Lower lobe of right lung (tissue), 2 donors: ENCODE data around the gene KRTAP25-1. TPM values are rescaled to one million over a fixed set of nuclear protein-coding genes. Genes with fewer than 3 reads are reported as not detected.

Experiments used
- ATAC-seq, 2 donors: fragments of 200-7000 bp; cut with Tn5 transposase; one replicate each; pipeline ENCODE4 v1.9.1; 2020 to 2022; ENCODE audit warnings: mild to moderate bottlenecking in 2 of 2, moderate library complexity in 2 of 2
- DNase-seq: peaks from one replicate; pipeline ENCODE4 v3.0.0-alpha.2; 2020
- H3K27ac ChIP-seq: fragments of 200-600 bp; one replicate; pipeline ENCODE4 v1.8.0; 2022
- H3K27me3 ChIP-seq: fragments of 200-600 bp; one replicate; pipeline ENCODE4 v1.8.0; 2022; ENCODE audit warnings: low read depth
- H3K36me3 ChIP-seq: fragments of 200-600 bp; one replicate; pipeline ENCODE4 v1.8.0; 2022; ENCODE audit warnings: mild to moderate bottlenecking
- H3K4me1 ChIP-seq: fragments of 200-600 bp; one replicate; pipeline ENCODE4 v1.8.0; 2022
- H3K4me3 ChIP-seq: fragments of 200-600 bp; one replicate; pipeline ENCODE4 v1.8.0; 2022; ENCODE audit warnings: mild to moderate bottlenecking
- H3K9me3 ChIP-seq: fragments of 200-600 bp; one replicate; pipeline ENCODE4 v1.8.0; 2022
- intact Hi-C: fragments of 100-400 bp; cut with DNase I; formaldehyde crosslinking; loops from one replicate; pipeline ENCODE4 v1.11.0; 2022
- long read RNA-seq: library from polyadenylated mRNA; unstranded; transcript quantifications from one replicate; pipeline ENCODE4 v2.0.0, GENCODE V29; 2021
- total RNA-seq: library from RNA; stranded (reverse); fragmentation: NEBNext Ultra II Directional; extraction: Animal tissue kit (Norgen Biotek cat#: 25700); gene quantifications from one replicate; pipeline ENCODE4 v1.2.1, GENCODE V29; 2021
- TF ChIP-seq, protein P1 (sequence below): fragments of 200-600 bp; IDR thresholded peaks from one replicate; pipeline ENCODE4 v1.8.0; 2022; ENCODE audit warnings: antibody characterized with exemption, mild to moderate bottlenecking
- donor health status: DM: no; HTN: yes; CAD: no; lungs with severe emphysema.

KRTAP25-1 gene, protein sequence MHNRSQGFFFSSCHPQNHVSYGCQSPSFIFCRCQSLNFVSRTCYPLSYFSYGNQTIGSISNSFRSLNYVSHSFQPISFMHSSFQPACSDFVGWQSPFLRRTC
- total RNA-seq, result not detected
- long read RNA-seq, result 0 reads

DNA sequence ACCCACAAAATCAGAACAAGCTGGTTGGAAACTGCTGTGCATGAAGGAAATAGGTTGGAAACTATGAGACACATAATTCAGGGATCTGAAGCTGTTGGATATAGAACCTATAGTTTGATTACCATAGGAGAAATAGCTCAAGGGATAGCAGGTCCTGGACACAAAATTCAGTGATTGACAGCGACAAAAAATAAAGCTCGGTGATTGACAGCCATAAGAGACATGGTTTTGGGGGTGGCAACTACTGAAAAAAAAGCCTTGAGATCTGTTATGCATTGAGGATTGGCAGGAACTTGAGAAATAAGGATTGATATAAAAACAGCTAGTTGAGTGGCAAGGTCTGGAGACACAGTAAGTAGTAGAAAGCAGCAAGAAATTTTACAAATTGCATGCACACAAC is at the start of gene KRTAP25-1:
TSS of gene KRTAP25-1 (minus strand) at position 300 of the 400 bp plus-strand sequence. CDS start at position 276, 24 bp downstream.
- Histone ChIP-seq H3K4me1 (no peaks in the 10 kb centered on the region), H3K36me3 (no peaks in the 10 kb centered on the region), H3K4me3 (no peak within 1 kb of the TSS), H3K27ac (no peak within 1 kb of the TSS), H3K27me3 (no peaks in the 10 kb centered on the region), H3K9me3 (no peaks in the 10 kb centered on the region)
- intact Hi-C loops, result no loop called here
- DNase-seq, result no peak
- TF ChIP-seq, protein P1, sequence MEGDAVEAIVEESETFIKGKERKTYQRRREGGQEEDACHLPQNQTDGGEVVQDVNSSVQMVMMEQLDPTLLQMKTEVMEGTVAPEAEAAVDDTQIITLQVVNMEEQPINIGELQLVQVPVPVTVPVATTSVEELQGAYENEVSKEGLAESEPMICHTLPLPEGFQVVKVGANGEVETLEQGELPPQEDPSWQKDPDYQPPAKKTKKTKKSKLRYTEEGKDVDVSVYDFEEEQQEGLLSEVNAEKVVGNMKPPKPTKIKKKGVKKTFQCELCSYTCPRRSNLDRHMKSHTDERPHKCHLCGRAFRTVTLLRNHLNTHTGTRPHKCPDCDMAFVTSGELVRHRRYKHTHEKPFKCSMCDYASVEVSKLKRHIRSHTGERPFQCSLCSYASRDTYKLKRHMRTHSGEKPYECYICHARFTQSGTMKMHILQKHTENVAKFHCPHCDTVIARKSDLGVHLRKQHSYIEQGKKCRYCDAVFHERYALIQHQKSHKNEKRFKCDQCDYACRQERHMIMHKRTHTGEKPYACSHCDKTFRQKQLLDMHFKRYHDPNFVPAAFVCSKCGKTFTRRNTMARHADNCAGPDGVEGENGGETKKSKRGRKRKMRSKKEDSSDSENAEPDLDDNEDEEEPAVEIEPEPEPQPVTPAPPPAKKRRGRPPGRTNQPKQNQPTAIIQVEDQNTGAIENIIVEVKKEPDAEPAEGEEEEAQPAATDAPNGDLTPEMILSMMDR, result no peak
- ATAC-seq, result no peak

DNA sequence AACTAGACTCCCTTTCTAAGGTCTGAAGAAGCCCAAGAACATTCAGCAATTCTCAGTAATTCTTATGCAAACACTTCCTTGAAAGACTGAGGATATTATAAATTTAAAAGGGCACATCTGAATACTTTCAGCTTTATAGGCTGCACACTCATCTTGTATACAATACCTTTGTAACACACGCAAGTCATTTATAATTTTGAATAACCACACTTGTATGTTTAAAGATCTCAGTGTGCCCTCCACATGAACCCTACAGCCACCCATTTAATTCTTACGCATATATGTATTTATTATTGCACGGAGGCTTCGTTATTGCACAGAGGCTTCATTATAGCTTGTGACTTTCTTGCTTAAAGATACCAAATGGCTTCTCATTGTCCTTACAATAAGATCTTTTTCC is 49.4 kb upstream of the KRTAP25-1 start:
- intact Hi-C loops, result no loop called here
- Histone ChIP-seq H3K27me3 (no peaks in the 10 kb centered on the region), H3K27ac (no peak overlapping the region), H3K36me3 (no peaks in the 10 kb centered on the region), H3K4me1 (no peaks in the 10 kb centered on the region), H3K9me3 (no peaks in the 10 kb centered on the region), H3K4me3 (no peak overlapping the region)
- TF ChIP-seq, protein P1, result no peak
- DNase-seq (no peak), ATAC-seq (no peak)

DNA sequence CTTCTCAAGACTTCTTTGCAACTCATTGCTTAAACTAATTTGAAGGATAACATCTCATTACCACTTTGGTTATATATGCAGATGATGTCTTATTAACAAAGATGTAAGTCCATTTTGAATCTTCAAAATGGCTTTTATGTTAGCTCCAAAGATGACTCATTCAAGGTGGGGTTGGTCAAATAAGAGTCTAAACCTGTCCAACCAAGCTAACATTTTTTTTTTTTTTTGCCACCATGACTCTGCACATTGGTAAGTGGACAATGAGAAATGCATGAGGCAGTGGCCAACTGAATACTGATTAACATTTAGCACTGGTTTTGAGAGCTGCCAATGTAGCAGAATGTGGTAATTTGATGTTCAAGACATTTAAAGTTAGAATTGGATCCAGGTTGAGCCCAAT is 48.5 kb upstream of the KRTAP25-1 start:
- H3K27me3 ChIP-seq, result no peaks in the 10 kb centered on the region
- H3K36me3 ChIP-seq, result no peaks in the 10 kb centered on the region
- H3K27ac ChIP-seq, result no peak overlapping the region
- H3K4me1 ChIP-seq, result no peaks in the 10 kb centered on the region
- TF ChIP-seq, protein P1, result no peak
- no peaks in the 10 kb centered on the region for H3K9me3 ChIP-seq
- ATAC-seq (no peak), DNase-seq (no peak)
- H3K4me3 ChIP-seq, result no peak overlapping the region
- intact Hi-C loops, result no loop called here

DNA sequence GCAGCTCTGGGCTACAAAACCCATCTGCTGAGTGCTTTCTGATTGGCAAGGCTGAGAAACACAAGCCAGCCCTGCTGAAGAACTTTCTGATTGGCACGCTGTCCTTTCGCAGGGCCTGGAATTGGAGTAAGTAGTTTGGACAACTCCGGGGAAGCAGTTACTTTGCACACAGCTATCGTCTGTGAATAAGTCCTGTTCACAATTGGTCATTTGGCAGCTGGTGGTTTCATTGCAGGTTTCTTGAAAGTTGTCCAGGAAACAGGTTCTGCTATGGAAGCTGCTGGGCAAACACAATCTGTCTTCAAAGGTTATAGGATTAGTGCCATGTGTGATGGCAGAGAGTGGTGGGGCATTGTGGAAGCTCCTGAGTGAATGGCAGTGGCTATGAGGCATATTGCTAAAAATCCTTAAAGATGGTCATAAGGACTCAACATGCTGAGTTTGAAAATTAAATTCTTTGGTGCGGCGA is 48.0 kb upstream of the KRTAP25-1 start, which contains the start of gene KRTAP27-1:
TSS of gene KRTAP27-1 (minus strand) at position 419 of the 469 bp plus-strand sequence. CDS start at position 393, 26 bp downstream.
- Histone ChIP-seq H3K27me3 (no peaks in the 10 kb centered on the region), H3K4me1 (no peaks in the 10 kb centered on the region), H3K36me3 (no peaks in the 10 kb centered on the region), H3K4me3 (no peak within 1 kb of the TSS), H3K9me3 (no peaks in the 10 kb centered on the region), H3K27ac (no peak within 1 kb of the TSS)
- ATAC-seq (no peak), DNase-seq (no peak)
- intact Hi-C loops, result no loop called here
- TF ChIP-seq, protein P1, result no peak

DNA sequence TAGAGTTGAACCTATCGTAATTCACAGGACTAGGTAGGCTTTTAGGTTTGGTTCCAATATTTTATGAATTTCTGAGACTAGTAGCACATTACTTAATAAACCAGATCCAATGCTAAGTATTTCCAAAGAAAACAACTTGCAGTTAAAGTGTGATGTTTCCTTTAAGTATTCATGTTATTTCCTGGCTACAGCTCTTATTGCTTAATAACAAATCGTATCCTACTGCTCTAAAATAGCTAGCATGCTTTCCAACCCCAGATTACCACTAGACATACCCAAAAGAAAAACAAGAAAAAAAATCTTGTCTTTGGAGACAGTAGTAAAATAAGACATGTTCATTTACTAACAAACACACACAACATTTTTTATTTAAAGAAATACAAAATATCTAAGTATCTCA is 47.3 kb upstream of the KRTAP25-1 start:
- no peak for DNase-seq
- Histone ChIP-seq H3K4me1 (no peaks in the 10 kb centered on the region), H3K9me3 (no peaks in the 10 kb centered on the region), H3K27ac (no peak overlapping the region), H3K4me3 (no peak overlapping the region), H3K27me3 (no peaks in the 10 kb centered on the region), H3K36me3 (no peaks in the 10 kb centered on the region)
- intact Hi-C loops, result no loop called here
- no peak for ATAC-seq
- TF ChIP-seq, protein P1, result no peak
